Keratinocyte (primary cell): ENCODE measurements around the gene RTEL1.

Source experiments
- CTCF ChIP-seq, 3 experiments: IDR thresholded peaks in 1 of 3; conservative IDR thresholded peaks in 1 of 3; optimal IDR thresholded peaks in 1 of 3; 2 replicates in 2 of 3; 3 replicates in 1 of 3; pipeline versions ENCODE3 to v1.5.1; 2011; ENCODE audit warnings: low read length in 3 of 3, mild to moderate bottlenecking in 3 of 3, moderate library complexity in 2 of 3, control low read depth in 1 of 3, inconsistent platforms in 1 of 3; ENCODE audit not compliant: insufficient read depth in 2 of 3; ENCODE audit errors: extremely low read depth in 1 of 3
- EZH2 ChIP-seq: IDR thresholded peaks from one replicate; pipeline ENCODE4 v1.6.1; 2012; ENCODE audit warnings: inconsistent platforms, mild to moderate bottlenecking, low read length, moderate library complexity

DNA sequence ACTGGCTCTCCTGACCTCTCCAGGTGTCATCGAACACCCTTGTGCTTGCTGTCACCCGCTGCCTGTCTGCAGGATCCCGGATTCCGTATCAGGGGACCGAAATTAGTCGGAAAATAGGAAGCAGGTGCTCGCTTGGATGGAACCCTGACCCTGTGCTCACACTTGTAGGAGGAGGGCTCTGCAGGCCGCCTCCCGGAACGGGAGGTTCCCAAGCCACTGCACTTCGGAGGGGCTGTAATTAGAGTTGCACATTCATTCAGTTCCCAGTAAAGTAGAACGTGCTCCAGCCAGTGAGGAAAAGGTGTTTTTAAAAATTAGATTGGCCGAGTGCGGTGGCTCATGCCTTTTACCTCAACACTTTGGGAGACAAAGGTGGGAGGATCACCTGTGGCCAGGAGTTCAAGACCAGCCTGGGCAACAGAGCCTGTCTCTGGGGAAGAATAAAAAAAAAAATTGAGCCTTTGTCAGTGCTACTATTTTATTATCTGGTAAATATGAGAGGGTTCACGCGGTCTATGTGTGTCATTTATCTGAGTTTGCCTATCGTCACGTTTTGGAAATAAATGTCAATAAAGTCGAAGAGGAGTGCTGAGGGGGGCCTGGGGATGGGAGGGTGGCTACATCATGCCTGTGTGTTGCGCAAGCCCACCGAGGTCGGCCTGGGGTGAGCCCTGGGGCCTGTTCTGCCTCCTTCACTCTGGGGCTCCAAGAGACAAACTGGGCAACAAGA is 29.7 kb upstream of the RTEL1 start:
- no peak for TF ChIP-seq CTCF (optimal IDR thresholded peaks at IDR 0.05 in 1 of 3, IDR thresholded peaks at IDR 0.05 in 1 of 3, conservative IDR thresholded peaks at IDR 0.05 in 1 of 3; ENCODE audit: extremely low read depth in 1 of 3, insufficient read depth in 2 of 3, low read length in 3 of 3)
- no peak for TF ChIP-seq EZH2
